ENCODE measurements around the gene IQCE.
"Not testable (repeated sequence)": the region's sequence is repeated elsewhere in the genome, so short reads cannot be mapped to it uniquely, and the experiment has no call there.

The IQCE gene

GRCh38 chr7:2603044-2603965, 44.5 kb downstream of the IQCE start:
- FAIRE-seq = no peak

DNA sequence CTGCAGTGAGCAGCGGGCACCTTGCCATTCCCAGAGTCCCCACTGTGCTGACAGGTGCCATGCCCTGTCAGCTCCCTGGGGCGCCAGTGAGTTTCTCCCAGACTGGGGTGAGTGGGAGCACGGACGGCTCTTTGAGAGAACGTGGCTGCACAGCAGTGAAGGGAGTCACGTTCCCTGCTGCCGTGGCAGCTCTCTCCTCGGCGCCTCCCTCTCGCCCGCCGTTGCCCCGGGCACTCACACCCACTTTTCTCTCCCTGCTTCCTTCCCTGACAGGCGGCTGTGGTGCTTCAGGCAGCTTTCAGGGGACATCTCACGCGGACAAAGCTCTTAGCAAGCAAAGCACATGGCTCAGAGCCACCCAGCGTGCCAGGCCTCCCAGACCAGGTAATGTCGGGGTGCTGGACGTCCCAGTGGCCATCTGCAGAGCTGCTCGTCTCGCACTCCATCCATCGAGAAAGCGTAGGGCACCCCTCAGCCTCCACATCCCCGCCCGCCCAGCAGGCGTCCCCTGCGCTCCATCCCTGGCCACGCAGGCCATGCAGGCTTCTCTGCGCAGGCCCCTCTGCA, 45.9 kb downstream of the IQCE start:
- no peak for FAIRE-seq

GRCh38 chr7:2605608-2606538, 47.1 kb downstream of the IQCE start:
- no peak for FAIRE-seq

DNA sequence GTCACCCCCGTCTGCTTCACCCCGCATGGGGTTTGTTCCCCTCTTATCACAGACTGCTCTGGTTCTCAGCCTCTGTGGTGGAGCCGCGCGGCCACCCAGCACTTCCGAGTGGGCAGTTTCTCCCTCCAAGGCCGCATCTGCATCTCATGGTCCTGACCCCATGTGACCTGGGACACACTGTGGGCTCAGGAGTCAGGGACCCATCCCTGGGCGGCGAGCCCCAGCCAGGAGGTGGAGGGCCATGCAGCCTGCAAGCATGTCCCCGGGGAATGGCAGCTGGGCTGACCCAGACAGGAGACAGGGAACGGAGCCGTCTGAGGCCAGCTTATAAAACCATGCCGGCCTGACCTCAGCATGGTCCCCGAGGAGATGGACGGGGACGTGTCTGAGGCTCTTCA, 47.8 kb downstream of the IQCE start:
- no peak for FAIRE-seq

DNA sequence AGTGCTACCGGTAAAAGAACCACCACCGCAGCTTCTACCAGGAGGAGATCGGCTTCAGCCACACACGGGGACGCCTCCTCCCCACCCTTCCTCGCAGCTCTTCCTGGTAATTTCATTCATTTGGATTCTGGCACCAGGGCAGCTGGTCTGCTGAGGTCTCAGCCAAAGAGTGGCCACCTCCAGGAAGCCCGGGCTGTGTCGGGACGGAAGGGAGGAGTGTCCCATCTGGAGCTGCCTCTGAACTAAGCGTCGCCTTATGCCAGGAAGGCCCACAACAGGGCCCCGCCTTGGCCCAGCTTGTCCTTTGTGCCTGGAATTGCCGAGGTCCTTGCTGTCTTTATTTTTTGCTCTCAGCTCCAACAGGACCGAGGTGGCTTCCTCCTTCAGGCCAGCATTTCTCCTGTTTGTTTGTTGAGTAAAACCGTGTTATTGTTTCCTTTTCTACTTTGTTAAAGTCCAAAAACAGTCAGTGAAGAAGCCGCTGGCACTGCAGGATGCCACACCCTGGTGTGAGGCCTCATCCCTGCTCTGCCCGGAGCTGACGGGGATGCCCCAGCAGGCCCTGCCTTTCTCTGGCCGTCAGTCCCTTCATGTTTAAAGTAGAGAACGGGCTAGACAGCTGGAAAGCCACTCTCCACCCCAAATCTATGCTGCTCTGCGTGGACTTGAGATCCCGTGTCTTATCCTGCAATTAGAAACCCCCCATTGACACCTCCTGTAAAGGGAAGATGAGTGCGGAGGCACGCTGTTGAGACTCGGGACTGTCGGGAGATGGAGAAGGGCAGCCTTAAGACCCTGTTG, 48.5 kb downstream of the IQCE start:
- FAIRE-seq = no peak

DNA sequence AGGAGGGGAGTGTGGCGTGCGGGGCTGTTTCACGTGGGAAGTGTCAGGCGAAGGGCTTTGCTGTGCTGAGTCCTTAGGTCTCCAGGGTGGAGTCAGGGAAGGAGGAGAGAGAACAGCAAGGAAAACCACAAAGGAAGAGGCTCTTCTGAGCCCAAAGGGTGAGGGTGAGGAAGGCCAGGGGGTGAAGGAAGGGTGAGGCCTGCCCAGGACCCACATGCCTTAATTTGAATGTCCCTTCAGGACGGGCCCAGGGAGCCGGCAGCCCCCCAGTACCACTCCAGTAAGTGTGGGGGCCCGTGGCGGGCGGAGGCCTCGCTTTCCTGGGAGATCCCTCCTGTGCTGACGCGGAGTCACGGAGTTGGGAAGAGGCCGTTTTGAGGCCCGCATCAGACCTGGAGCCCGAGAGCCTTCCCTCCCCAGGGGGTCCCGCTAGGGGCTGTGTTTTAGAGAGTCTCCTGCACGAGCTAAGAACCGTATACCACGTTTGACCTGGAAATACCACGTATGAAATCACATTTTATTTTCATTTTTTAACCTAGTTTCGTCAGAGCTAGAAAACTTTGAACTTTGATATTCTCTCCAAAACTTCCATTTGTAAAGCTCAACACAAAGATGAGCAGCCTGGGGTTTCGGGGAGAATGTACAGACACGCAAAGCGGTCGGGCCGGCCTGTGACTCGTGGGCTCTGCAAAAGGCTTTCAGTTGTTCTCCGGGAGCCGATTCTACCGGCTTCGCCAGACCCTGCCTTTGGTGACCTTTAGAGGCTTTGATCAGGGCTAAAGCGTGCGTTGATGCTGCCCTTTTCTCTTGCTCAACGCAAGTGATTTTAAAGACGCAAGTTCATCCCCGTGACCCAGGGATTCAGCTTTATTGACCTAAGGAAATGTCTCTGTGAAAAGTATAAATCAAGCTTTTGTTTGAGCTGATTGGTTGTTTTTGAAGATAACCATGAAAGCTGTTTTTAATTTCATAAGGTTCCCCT, 49.4 kb downstream of the IQCE start:
- no peak for FAIRE-seq

GRCh38 chr7:2608921-2609411, 50.2 kb downstream of the IQCE start:
- no peak for FAIRE-seq

DNA sequence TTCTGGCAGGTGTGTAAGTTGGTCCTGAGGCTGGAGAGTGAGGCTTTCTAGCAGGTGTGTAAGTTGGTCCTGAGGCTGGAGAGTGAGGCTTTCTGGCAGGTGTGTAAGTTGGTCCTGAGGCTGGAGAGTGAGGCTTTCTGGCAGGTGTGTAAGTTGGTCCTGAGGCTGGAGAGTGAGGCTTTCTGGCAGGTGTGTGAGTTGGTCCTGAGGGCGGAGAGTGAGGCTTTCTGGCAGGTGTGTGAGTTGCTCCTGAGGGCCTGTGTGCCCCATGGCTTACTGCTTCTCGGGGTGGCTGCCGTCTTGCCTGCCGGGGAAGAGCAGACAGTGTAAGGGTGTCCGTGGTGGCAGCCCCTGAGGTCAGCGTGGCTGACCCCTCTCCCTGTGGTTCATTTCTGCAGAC, 50.9 kb downstream of the IQCE start:
- FAIRE-seq = not testable (repeated sequence)

- FAIRE-seq = no peak
Observed at GRCh38 chr7:2610466-2610865, 51.7 kb downstream of the IQCE start.

DNA sequence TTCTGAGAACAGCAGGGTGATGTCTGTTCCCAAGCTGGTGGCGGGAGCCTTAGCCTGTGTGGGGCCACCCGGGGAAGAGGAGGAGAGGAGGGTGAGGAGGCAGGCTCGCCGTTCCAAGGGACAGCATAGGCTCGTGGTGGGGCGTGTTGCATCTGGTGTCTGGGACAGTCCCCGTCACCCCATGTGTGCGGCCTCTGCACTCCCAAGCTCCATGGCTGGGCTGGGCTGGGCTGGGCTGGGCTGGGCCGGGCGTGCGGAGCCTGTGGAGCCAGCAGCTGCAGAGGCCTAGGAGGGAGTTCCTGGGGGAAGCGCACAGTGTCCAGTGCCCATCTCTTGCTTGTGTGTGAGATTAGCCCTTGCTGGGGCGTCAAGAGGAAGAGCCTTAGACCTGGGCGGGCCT, 52.1 kb downstream of the IQCE start:
- no peak for FAIRE-seq

DNA sequence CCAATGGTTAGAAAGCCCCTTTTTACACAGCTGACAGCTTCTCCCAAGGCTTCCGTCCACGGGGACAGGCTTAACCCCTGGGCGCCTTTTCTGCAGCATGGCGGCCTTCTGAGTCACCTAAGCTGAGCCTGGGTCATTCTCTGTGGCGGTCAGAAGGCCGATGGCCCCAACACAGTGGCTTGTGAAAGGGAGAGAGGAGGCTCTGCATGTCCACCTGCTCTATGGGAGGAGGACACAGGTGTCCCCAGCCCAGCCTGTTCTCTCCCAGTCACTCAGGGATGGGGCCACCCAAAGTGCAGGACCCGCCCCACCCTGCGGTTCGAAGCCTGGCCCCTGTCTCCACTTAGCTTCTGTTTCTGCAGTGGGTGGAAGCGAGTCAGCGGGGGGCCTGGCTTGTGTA, 52.6 kb downstream of the IQCE start:
- no peak for FAIRE-seq

DNA sequence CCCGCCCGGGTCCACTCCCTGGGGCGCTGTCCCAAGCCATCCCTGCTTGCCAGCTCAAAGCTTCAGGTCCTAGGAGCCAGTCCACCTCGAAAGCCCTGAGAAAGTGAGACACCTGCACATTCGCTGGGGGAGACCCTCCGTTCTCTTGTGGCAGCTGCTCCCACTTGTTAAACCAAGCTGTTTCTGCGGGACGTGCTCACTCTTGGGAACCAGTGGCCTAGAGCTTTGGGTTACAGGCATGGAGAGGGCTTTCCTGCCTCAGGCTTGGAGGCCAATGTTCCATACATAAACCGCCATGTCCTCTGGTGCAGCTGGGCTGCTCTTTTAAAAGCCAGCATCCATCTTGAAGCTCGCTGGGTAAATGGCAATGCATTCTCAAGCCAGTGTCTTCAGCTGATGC, 53.1 kb downstream of the IQCE start:
- no peak for FAIRE-seq

GRCh38 chr7:2612445-2613097, 53.8 kb downstream of the IQCE start:
- no peak for FAIRE-seq

- no peak for FAIRE-seq
Observed at GRCh38 chr7:2613098-2613930, 54.5 kb downstream of the IQCE start.

DNA sequence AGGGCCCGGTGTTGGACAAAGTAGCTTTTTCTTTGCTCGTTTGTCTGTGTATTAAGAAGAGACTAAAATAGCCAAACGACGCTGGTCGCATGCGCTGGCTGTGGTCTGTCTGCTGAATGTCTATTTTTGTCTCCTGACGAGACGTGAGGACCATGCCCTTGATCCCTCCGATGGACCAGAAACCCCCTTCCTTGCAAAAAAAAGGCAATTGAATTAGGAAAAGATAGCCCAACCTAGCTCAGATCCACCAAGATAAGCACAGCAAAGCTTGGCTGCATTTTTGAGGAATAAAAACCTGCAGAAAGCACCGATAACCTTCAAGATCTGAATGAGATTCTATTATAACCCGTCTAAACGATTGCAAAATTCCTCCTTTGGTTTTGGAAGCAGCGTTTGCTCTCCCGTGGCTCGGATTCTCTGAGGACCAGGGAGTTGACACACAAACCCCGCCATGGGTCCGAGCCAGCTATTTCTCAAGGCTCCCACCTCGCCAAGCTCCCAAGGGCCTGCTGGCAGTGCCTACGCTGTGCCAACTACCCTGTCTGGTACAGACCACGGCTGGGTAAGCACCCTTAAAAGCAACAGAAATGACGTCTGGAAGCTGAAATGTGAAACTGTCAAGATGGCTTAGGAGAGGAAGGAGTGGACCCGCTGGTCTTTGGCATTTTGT, 55.3 kb downstream of the IQCE start:
- no peak for FAIRE-seq

- no peak for FAIRE-seq
Observed at GRCh38 chr7:2614631-2615330, 56.0 kb downstream of the IQCE start.

DNA sequence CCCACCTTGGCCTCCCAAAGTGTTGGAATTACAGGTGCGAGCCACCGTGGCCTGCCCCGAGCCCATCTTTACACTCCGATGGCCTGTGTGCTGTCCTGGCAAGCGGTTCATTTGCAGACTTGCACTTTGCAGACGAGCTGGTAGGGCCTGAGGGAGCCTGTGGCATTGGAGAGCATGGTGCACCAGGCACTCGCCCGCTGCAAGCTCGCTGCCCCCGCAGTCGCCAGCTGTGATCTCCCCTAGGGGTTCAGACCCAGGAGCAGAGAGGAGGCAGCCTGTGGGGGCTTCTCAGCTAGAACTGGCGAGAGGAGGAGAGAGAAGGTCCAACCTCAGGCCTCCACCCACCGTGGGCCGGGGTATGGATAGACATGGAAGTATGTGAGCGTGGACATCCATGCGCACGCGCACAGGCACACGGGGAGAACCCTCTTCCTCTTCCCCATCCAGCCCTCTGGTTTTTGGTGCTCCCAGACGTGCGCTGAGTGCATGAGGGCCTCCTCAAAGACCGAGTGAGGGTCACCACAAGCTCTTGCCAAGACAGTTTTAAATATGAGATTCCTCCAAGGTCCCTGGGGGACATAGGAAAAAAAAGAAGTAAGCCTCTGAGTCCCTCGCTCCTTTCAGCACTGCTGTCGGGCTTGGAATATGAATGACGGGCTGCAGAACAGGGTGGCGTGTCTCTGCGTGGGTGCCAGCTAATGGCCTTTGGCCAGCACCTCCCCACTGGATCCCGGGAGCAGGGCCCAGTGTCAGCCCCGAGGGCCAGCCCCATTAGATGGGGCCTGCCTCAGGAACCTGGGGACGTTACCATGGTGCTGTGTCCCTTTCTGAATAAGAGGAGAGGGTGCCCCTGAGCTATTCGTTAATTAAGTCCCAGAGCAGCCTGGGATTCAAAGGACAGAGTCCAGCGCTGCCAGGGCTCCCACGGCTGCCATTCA, 57.9 kb downstream of the IQCE start:
- no peak for FAIRE-seq
